ENCODE results near the gene FAM162A.

- TF ChIP-seq, protein P1, sequence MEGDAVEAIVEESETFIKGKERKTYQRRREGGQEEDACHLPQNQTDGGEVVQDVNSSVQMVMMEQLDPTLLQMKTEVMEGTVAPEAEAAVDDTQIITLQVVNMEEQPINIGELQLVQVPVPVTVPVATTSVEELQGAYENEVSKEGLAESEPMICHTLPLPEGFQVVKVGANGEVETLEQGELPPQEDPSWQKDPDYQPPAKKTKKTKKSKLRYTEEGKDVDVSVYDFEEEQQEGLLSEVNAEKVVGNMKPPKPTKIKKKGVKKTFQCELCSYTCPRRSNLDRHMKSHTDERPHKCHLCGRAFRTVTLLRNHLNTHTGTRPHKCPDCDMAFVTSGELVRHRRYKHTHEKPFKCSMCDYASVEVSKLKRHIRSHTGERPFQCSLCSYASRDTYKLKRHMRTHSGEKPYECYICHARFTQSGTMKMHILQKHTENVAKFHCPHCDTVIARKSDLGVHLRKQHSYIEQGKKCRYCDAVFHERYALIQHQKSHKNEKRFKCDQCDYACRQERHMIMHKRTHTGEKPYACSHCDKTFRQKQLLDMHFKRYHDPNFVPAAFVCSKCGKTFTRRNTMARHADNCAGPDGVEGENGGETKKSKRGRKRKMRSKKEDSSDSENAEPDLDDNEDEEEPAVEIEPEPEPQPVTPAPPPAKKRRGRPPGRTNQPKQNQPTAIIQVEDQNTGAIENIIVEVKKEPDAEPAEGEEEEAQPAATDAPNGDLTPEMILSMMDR (IDR thresholded peaks at IDR 0.05; ENCODE audit: low read length): no peak
- TF ChIP-seq EZH2 (IDR thresholded peaks at IDR 0.05; ENCODE audit: borderline replicate concordance, low read length): no peak
These were observed 5.9 kb downstream of the FAM162A start for GRCh38 chr3:122389892-122390291.

Data from OCI-LY1 (cell line).